Ovary (tissue), 3 donors: ENCODE data around the gene SLC30A7.

Experiments used
- CTCF ChIP-seq, 3 donors: fragments of 450-650 bp in 2 of 3; fragments of 200-600 bp in 1 of 3; IDR thresholded peaks; one replicate each; pipeline versions ENCODE4 v1.5.1 to v1.8.0; 2016 to 2022; ENCODE audit warnings: antibody characterized with exemption in 3 of 3, mild to moderate bottlenecking in 1 of 3
- POLR2A ChIP-seq: fragments of 450-650 bp; IDR thresholded peaks from one replicate; pipeline ENCODE4 v1.6.1; 2017; ENCODE audit warnings: antibody characterized with exemption, mild to moderate bottlenecking, moderate library complexity
- donor health status: DM: no; HTN: no; CAD: no.

GRCh38 chr1:101003012-101003650 lies 107.2 kb downstream of the SLC30A7 start:
- TF ChIP-seq CTCF (IDR thresholded peaks at IDR 0.05): no peak
- no peak for TF ChIP-seq POLR2A
